T-helper 2 cell treated with Interferon-gamma antibody and Interleukin-4, amounts not matched to agents 5 μg/mL and 100 μg/mL, for 36 hours (primary cell): ENCODE results near the gene GNPTAB.
A peak's percentile ranks its signal among the peaks of the same experiment; 100 is the strongest.
"Not testable (repeated sequence)": the region's sequence is repeated elsewhere in the genome, so short reads cannot be mapped to it uniquely, and the experiment has no call there.

Experiments
- DNase-seq: peaks from one replicate; pipeline ENCODE4 v3.0.0; 2021; ENCODE audit warnings: low spot score
- H3K27ac Mint-ChIP-seq: one replicate; pipeline ENCODE4 v1.8.0; 2021; ENCODE audit warnings: mild to moderate bottlenecking, mixed read lengths
- H3K27me3 Mint-ChIP-seq: one replicate; pipeline ENCODE4 v1.8.0; 2021; ENCODE audit warnings: low read depth, mixed read lengths
- H3K36me3 Mint-ChIP-seq: one replicate; pipeline ENCODE4 v1.8.0; 2021; ENCODE audit warnings: low read depth, mixed read lengths
- H3K4me1 Mint-ChIP-seq: one replicate; pipeline ENCODE4 v1.8.0; 2021; ENCODE audit warnings: low read depth, mixed read lengths
- H3K4me3 Mint-ChIP-seq: one replicate; pipeline ENCODE4 v1.8.0; 2022; ENCODE audit warnings: mild to moderate bottlenecking, moderate library complexity, mixed read lengths
- H3K9me3 Mint-ChIP-seq: one replicate; pipeline ENCODE4 v1.8.0; 2021; ENCODE audit warnings: mixed read lengths

Gene GNPTAB

DNA sequence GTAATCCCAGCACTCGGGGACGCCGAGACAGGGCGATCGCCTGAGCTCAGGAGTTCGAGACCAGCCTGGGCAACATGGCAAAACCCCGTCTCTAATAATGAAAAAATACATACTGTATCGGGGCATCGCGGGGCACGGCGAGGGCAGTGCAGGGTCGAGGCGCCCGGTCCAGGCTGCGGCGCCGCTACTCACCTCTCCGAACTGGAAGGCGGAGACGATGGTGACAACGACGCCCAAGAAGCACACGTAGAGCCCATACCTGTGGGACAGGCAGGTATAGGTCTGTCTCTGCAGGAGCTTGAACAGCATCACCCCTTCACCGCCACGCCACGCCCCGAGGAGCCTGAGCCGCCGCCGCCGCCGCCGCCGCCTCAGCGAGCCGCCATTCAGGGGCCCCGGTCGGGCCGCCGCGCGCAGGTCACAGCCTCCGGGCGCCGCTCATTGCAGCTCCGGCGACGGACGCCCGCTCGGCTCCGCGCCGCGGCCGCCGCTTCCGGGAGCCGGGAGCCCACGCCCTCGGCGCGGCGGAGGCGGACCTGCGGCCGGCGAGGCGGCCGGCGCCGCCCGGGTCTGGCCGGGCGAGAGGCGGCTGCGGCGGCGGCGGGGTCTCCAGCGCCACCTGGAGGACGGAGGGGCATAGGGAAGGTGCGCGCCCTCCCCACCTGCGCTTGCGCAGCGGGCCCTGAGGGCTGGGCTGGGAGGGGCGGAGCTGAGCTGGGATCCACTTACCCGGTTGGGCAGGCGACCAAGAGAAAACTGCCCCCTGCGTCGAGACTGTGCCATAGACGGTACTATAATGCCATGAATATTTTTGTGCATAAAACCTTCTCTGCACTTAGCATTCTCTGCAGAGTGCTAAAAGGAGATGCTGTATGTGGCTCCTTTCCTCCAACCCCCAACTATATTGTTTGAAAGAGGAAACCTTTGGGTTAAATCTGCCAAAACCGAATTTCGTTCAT is at the start of gene GNPTAB:
TSS of gene GNPTAB (minus strand) at position 593 of the 959 bp plus-strand sequence. CDS start at position 309, 284 bp downstream.
- H3K9me3 Mint-ChIP-seq = no peaks in the 10 kb centered on the region
- peak; percentile 93 for DNase-seq
- H3K36me3 Mint-ChIP-seq = peaks cover 1% of the 10 kb centered on the region
- peaks cover 37% of the 10 kb centered on the region for H3K4me1 Mint-ChIP-seq
- no peaks in the 10 kb centered on the region for H3K27me3 Mint-ChIP-seq
- H3K4me3 Mint-ChIP-seq = peak within 1 kb of the TSS; percentile 97
- peak within 1 kb of the TSS; percentile 90 for H3K27ac Mint-ChIP-seq

GRCh38 chr12:101878243-101878821 is 47.6 kb upstream of the GNPTAB start:
- no peaks in the 10 kb centered on the region for H3K36me3 Mint-ChIP-seq
- H3K27ac Mint-ChIP-seq = peak overlapping the region; percentile 93
- H3K4me1 Mint-ChIP-seq = peaks cover 8% of the 10 kb centered on the region
- H3K27me3 Mint-ChIP-seq = peaks cover 5% of the 10 kb centered on the region
- no peak for DNase-seq
- peak overlapping the region; percentile 92 for H3K4me3 Mint-ChIP-seq
- H3K9me3 Mint-ChIP-seq = no peaks in the 10 kb centered on the region

- no peak for DNase-seq
Observed at GRCh38 chr12:101877806-101878242, 47.1 kb upstream of the GNPTAB start.

DNA sequence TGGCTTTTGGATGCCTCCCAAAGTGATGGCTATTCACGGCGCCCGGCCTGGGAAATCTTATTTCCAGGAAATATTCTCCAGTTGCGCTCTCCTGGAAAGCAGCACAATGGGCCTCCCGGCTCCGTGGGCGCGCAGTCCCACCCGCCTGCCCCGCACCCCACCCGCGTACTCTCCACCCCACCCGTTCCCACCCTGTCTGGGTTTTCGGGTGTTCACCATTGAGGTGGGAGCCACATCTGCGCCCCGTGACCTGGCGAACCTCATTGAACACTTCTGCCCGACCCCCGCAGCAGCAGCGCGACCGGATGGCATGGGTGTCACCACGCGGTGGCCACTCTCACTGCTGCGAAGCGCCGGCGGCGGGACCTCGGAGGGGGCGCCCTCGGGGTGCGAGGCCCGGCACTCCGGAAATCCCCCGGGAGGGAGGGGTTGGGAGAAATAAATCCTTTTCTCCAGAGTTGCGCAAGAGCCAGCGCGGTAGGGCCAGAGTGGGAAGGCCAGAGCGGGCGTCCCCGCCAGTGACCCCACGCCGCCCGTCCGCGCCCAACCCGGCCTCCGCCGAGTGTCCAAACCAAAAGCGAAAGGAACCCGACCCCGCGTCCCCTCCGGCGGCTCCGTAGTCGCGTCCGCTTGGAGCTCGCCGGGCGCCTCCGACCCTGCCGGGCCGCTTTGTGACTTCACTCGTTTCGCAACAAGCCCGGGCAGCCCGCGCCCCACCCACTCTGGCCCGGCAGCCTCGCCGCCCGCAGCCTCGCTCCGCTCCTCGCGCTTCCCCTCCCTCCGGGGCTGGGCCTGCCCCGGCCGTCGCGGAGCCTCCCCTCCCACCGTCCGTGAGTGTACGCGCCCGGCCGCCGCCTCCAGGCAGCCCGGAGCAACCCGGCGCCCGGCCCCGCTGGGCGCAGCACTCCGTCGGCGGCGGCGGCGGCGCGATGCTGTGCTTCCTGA is 46.4 kb upstream of the GNPTAB start, which contains the start of gene DRAM1:
TSS of gene DRAM1 (plus strand) at position 720 of the 945 bp plus-strand sequence. CDS start at position 930, 210 bp downstream.
- no peaks in the 10 kb centered on the region for H3K9me3 Mint-ChIP-seq
- no peaks in the 10 kb centered on the region for H3K36me3 Mint-ChIP-seq
- H3K27me3 Mint-ChIP-seq = peaks cover 5% of the 10 kb centered on the region
- H3K27ac Mint-ChIP-seq = peak within 1 kb of the TSS; percentile 93
- DNase-seq = peak; percentile 85
- peak within 1 kb of the TSS; percentile 92 for H3K4me3 Mint-ChIP-seq
- H3K4me1 Mint-ChIP-seq = peaks cover 8% of the 10 kb centered on the region

More at GRCh38 chr12:101877806-101878242, 47.1 kb upstream of the GNPTAB start:
- peaks cover 5% of the 10 kb centered on the region for H3K27me3 Mint-ChIP-seq
- H3K4me3 Mint-ChIP-seq = peak overlapping the region; percentile 92
- H3K27ac Mint-ChIP-seq = peak overlapping the region; percentile 93
- H3K9me3 Mint-ChIP-seq = no peaks in the 10 kb centered on the region
- peaks cover 8% of the 10 kb centered on the region for H3K4me1 Mint-ChIP-seq
- H3K36me3 Mint-ChIP-seq = no peaks in the 10 kb centered on the region

- no peaks in the 10 kb centered on the region for H3K36me3 Mint-ChIP-seq
- no peaks in the 10 kb centered on the region for H3K9me3 Mint-ChIP-seq
- no peak for DNase-seq
- H3K27me3 Mint-ChIP-seq = peaks cover 5% of the 10 kb centered on the region
- H3K4me1 Mint-ChIP-seq = peaks cover 8% of the 10 kb centered on the region
- H3K4me3 Mint-ChIP-seq = peak overlapping the region; percentile 70
- peak overlapping the region; percentile 65 for H3K27ac Mint-ChIP-seq
Observed at GRCh38 chr12:101876322-101876860, 45.6 kb upstream of the GNPTAB start.

- H3K4me3 Mint-ChIP-seq = no peak overlapping the region
- H3K36me3 Mint-ChIP-seq = no peaks in the 10 kb centered on the region
- H3K9me3 Mint-ChIP-seq = no peaks in the 10 kb centered on the region
- DNase-seq = no peak
- H3K27me3 Mint-ChIP-seq = peaks cover 5% of the 10 kb centered on the region
- H3K27ac Mint-ChIP-seq = no peak overlapping the region
- peaks cover 8% of the 10 kb centered on the region for H3K4me1 Mint-ChIP-seq
Observed at GRCh38 chr12:101875162-101875561, 44.4 kb upstream of the GNPTAB start.

DNA sequence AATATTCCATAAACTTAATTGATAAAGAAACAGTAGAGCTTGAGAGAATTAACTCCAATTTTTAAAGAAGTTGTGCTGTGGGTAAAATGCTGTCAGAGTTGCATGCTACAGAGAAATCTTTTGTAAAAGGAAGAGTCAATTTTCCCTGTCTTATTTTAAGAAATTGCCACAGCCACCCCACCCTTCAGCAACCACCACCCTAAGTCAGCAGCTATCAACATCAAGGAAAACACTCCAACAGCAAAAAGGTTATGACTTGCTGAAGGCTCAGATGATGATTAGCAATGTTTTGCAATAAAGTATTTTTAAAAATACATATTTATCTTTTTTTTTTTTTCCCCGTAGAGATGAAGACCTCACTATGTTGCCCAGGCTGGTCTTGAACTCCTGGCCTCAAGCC is 40.2 kb upstream of the GNPTAB start:
- Mint-ChIP-seq H3K27me3 (no peaks in the 10 kb centered on the region), H3K27ac (no peak overlapping the region), H3K4me1 (peaks cover 2% of the 10 kb centered on the region), H3K4me3 (no peak overlapping the region), H3K36me3 (no peaks in the 10 kb centered on the region), H3K9me3 (no peaks in the 10 kb centered on the region)
- no peak for DNase-seq

GRCh38 chr12:101867619-101868018 is 36.9 kb upstream of the GNPTAB start:
- H3K27ac Mint-ChIP-seq, H3K27me3 Mint-ChIP-seq, H3K4me1 Mint-ChIP-seq, DNase-seq, H3K4me3 Mint-ChIP-seq, H3K9me3 Mint-ChIP-seq, H3K36me3 Mint-ChIP-seq: not testable (repeated sequence)

DNA sequence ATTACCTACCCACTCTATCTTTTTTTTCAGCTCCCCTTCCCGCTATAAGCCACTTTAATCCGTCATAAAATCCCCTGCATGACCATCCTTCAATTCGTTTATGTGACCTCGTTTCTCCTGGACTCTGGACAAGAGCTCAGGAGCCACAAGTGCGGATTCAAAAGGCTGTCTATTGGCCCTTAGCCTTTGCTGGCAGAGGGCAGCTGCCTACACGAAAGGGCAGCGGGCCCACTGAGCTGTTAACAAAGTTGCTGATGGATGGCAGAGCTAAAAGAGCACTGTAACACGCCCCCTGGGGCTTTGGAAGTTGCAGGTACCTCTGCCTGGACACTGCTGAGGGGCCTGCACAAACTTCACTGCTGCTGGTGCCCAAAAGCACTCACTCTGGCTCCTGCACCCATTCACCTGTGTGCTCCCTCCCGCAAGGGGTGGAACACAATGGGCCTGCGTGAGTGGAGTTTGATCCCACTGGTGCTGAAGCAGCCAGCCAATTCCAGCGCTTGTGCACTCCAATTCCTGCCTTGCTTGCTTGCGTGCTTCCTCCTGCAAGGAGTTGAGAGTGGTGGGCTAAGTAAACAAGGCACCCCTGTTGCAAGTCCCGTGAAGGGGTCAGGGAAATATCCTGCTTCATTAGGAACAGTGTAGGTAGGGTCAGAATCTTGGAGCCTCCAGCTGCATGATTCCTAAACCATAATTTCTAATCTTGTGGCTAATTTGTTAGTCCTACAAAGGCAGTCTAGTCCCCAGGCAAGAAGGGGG is 36.0 kb upstream of the GNPTAB start:
- Mint-ChIP-seq H3K27ac (no peak overlapping the region), H3K4me3 (no peak overlapping the region), H3K27me3 (no peaks in the 10 kb centered on the region), H3K4me1 (peaks cover 4% of the 10 kb centered on the region), H3K9me3 (peaks cover 8% of the 10 kb centered on the region), H3K36me3 (peaks cover 3% of the 10 kb centered on the region)
- DNase-seq = no peak

DNA sequence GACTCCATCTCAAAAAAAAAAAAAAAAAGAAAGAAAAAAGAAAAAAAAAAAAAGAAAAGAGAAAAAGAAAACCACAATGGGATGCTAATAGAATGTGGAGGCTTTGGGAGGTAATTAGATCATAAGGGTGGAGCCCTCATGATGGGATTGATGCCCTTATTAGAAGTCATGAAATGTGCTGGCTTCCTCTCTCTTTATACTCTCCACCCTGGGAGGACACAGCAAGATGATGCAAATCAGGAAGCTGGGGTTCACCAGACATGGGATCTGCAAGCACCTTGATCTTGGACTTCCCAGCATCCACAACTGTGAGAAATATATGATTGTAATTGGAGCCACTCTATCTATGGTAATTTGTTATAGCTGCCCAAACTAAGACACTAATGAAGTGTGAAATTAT is 33.2 kb upstream of the GNPTAB start:
- no peak for DNase-seq

DNA sequence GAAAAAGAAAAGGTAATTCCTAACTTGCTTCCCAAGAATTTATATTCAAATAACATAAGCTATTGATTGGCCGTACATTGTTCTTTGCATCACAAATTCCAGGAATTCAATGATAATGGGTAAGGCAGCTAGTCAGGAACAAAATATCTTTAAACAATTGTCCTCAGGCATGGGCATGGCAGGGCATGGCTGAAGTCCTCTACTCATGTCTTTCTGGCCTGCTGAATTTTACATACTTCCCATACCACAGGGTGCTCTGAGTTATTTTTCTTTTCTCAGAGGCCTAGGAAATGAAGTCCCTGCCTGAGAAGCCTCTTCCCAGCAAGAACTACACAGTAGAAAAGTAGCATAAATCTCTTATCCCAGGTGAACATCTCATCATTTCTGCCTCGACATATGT is 31.5 kb upstream of the GNPTAB start:
- H3K36me3 Mint-ChIP-seq = peaks cover 3% of the 10 kb centered on the region
- no peaks in the 10 kb centered on the region for H3K27me3 Mint-ChIP-seq
- no peak overlapping the region for H3K4me3 Mint-ChIP-seq
- H3K4me1 Mint-ChIP-seq = peaks cover 16% of the 10 kb centered on the region
- no peak for DNase-seq
- no peak overlapping the region for H3K27ac Mint-ChIP-seq
- peaks cover 8% of the 10 kb centered on the region for H3K9me3 Mint-ChIP-seq

More for the DNA sequence above, 33.2 kb upstream of the GNPTAB start:
- Mint-ChIP-seq H3K36me3 (peaks cover 3% of the 10 kb centered on the region), H3K4me1 (peaks cover 16% of the 10 kb centered on the region), H3K27me3 (no peaks in the 10 kb centered on the region), H3K4me3 (no peak overlapping the region), H3K9me3 (peaks cover 8% of the 10 kb centered on the region), H3K27ac (no peak overlapping the region)

- DNase-seq, H3K27me3 Mint-ChIP-seq, H3K27ac Mint-ChIP-seq, H3K4me3 Mint-ChIP-seq, H3K36me3 Mint-ChIP-seq, H3K9me3 Mint-ChIP-seq: not testable (repeated sequence)
- peaks cover 16% of the 10 kb centered on the region for H3K4me1 Mint-ChIP-seq
Observed at GRCh38 chr12:101861688-101862087, 30.9 kb upstream of the GNPTAB start.
